ENCODE measurements around the gene CLSTN2.

- TF ChIP-seq, protein P1, sequence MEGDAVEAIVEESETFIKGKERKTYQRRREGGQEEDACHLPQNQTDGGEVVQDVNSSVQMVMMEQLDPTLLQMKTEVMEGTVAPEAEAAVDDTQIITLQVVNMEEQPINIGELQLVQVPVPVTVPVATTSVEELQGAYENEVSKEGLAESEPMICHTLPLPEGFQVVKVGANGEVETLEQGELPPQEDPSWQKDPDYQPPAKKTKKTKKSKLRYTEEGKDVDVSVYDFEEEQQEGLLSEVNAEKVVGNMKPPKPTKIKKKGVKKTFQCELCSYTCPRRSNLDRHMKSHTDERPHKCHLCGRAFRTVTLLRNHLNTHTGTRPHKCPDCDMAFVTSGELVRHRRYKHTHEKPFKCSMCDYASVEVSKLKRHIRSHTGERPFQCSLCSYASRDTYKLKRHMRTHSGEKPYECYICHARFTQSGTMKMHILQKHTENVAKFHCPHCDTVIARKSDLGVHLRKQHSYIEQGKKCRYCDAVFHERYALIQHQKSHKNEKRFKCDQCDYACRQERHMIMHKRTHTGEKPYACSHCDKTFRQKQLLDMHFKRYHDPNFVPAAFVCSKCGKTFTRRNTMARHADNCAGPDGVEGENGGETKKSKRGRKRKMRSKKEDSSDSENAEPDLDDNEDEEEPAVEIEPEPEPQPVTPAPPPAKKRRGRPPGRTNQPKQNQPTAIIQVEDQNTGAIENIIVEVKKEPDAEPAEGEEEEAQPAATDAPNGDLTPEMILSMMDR (IDR thresholded peaks at IDR 0.05) = no peak
- TF ChIP-seq POLR2A (IDR thresholded peaks at IDR 0.05) = no peak
- TF ChIP-seq POLR2AphosphoS5 (IDR thresholded peaks at IDR 0.05; ENCODE audit: insufficient read depth in 1 of 2, low read depth in 1 of 2) = no peak
Measured at GRCh38 chr3:140501061-140501769, 566.2 kb downstream of the CLSTN2 start.

Measured in vagina (tissue), 2 donors.